Erythroblast (primary cell): ENCODE results near the gene BAIAP3.
"Not testable (repeated sequence)": the region's sequence is repeated elsewhere in the genome, so short reads cannot be mapped to it uniquely, and the experiment has no call there.

Source experiments
- DNase-seq, 2 experiments: peaks; one replicate each; lab custom pipeline; 2025; lab: John Stamatoyannopoulos, UW
- GATA1 ChIP-seq: IDR thresholded peaks from 2 replicates; pipeline ENCODE4 v1.6.1; 2011; ENCODE audit warnings: low read depth, mild to moderate bottlenecking, control low read depth, low read length, moderate library complexity
- POLR2A ChIP-seq: IDR thresholded peaks from 2 replicates; pipeline ENCODE4 v1.6.1; 2011; ENCODE audit warnings: mild to moderate bottlenecking, low read length

The BAIAP3 gene

GRCh38 chr16:1293921-1294656 is 39.4 kb upstream of the BAIAP3 start:
- DNase-seq = no peak
- no peak for TF ChIP-seq POLR2A

GRCh38 chr16:1295465-1295864 is 38.0 kb upstream of the BAIAP3 start:
- no peak for DNase-seq

GRCh38 chr16:1296688-1297017 is 36.8 kb upstream of the BAIAP3 start:
- DNase-seq = not testable (repeated sequence)

More at GRCh38 chr16:1295465-1295864, 38.0 kb upstream of the BAIAP3 start:
- TF ChIP-seq POLR2A (no peak), GATA1 (no peak)

GRCh38 chr16:1297018-1297696 is 36.3 kb upstream of the BAIAP3 start:
- peak; percentile 23 to 73 for DNase-seq
- TF ChIP-seq POLR2A = no peak
- no peak for TF ChIP-seq GATA1

- TF ChIP-seq GATA1 = no peak
- no peak for TF ChIP-seq POLR2A
- no peak for DNase-seq
Measured at GRCh38 chr16:1298406-1298805, 35.0 kb upstream of the BAIAP3 start.

GRCh38 chr16:1299012-1299867 is 34.2 kb upstream of the BAIAP3 start:
- no peak for TF ChIP-seq GATA1
- TF ChIP-seq POLR2A = no peak
- DNase-seq = no peak

- DNase-seq = no peak
- TF ChIP-seq GATA1 (no peak), POLR2A (no peak)
Measured at GRCh38 chr16:1299868-1300203, 33.6 kb upstream of the BAIAP3 start.

- peak; percentile 63 to 82 for DNase-seq
- TF ChIP-seq POLR2A = no peak
Measured at GRCh38 chr16:1300664-1301476, 32.6 kb upstream of the BAIAP3 start.

- no peak for TF ChIP-seq GATA1
- no peak for TF ChIP-seq POLR2A
- DNase-seq = no peak
Measured at GRCh38 chr16:1301562-1301961, 31.9 kb upstream of the BAIAP3 start.

GRCh38 chr16:1305823-1306222 is 27.6 kb upstream of the BAIAP3 start:
- no peak for DNase-seq
- TF ChIP-seq GATA1 = no peak
- no peak for TF ChIP-seq POLR2A

GRCh38 chr16:1306334-1306733 is 27.1 kb upstream of the BAIAP3 start:
- DNase-seq = no peak
- TF ChIP-seq POLR2A = no peak
- no peak for TF ChIP-seq GATA1

GRCh38 chr16:1308036-1308976 is 25.1 kb upstream of the BAIAP3 start:
- peak in 1 of 2 experiments; percentile 92 for DNase-seq
- TF ChIP-seq POLR2A (no peak), GATA1 (no peak)
